ENCODE measurements around the gene DLG2. TPM values are rescaled to one million over a fixed set of nuclear protein-coding genes. Genes with fewer than 3 reads are reported as not detected.

Gene DLG2
- total and polyA plus RNA-seq, 2 of the 4 experiments (the other 2 are of a cell fraction) = 0.31 to 0.36 TPM

GRCh38 chr11:83881428-83881827 is 1745.7 kb downstream of the DLG2 start:
- in situ Hi-C loops (cut with MboI; ENCODE audit: low sequenced_read_pairs) (no loop called here), intact Hi-C loops (cut with micrococcal nuclease) (no loop called here), dilution Hi-C loops (cut with HindIII; ENCODE audit: low sequenced_read_pairs, unreplicated experiment) (no loop called here)
- H3K56ac ChIP-seq (ENCODE audit: extremely low read depth, insufficient read depth, low read length) = no peak overlapping the region
- H3K14ac ChIP-seq (replicated peaks; ENCODE audit: low read depth, low read length) = no peak overlapping the region
- H2AK5ac ChIP-seq (ENCODE audit: low read depth, low read length) = no peak overlapping the region
- WGBS, 2 experiments (ENCODE audit: extremely low coverage in 2 of 2, insufficient read length in 1 of 2) = no CpG with 5 or more reads among the region's 1 CpG
- H2AK9ac ChIP-seq (replicated peaks; ENCODE audit: low read depth, low read length, poor library complexity) = no peak overlapping the region
- H3K27me3 ChIP-seq (ENCODE audit: control insufficient read depth, insufficient read depth, low read length) = no peaks in the 10 kb centered on the region
- no peaks in the 10 kb centered on the region for H3K9me1 ChIP-seq (ENCODE audit: insufficient read depth, low read length)
- no peak overlapping the region for H4K5ac ChIP-seq (ENCODE audit: low read depth, low read length)
- no peak overlapping the region for H3K4ac ChIP-seq (ENCODE audit: low read depth, low read length)
- no peak overlapping the region for H3K4me3 ChIP-seq (ENCODE audit: insufficient read depth, low read depth, low read length)
- no peaks in the 10 kb centered on the region for H4K20me1 ChIP-seq (ENCODE audit: insufficient read depth, low read length)
- no peak overlapping the region for H2BK5ac ChIP-seq (ENCODE audit: low read depth, low read length, poor library complexity, severe bottlenecking)
- BruUV-seq (replicated peaks) = no TSS peak
- no peak overlapping the region for H3K18ac ChIP-seq (ENCODE audit: low read depth, low read length)
- no peak overlapping the region for H2BK120ac ChIP-seq (ENCODE audit: low read depth, low read length)
- H4K8ac ChIP-seq (ENCODE audit: low read depth in 2 of 2, low read length in 2 of 2) = no peak overlapping the region
- no peak overlapping the region for H4K91ac ChIP-seq (ENCODE audit: insufficient read depth, low read depth, low read length)
- H3K9me3 ChIP-seq (ENCODE audit: control insufficient read depth, insufficient read depth, low read length) = no peaks in the 10 kb centered on the region
- ChIA-PET POLR2A (ENCODE audit: unreplicated experiment) (interaction anchor here (0.5 kb wide), 1 partner anchor 1286 kb away, joined by 5 read pairs; no protein-coding TSS in a partner anchor), CTCF (interaction anchor here (0.5 kb wide), 1 partner anchor 383 kb away, joined by 3 read pairs; no protein-coding TSS in a partner anchor)
- no peaks in the 10 kb centered on the region for H3K79me1 ChIP-seq (ENCODE audit: low read depth in 1 of 2, low read length in 2 of 2)
- no peak overlapping the region for H3K9ac ChIP-seq (ENCODE audit: low read depth, low read length)
- H3K27ac ChIP-seq (ENCODE audit: insufficient read depth, low read length) = no peak overlapping the region
- H2BK20ac ChIP-seq (ENCODE audit: low read depth, low read length) = no peak overlapping the region
- no peak for TF ChIP-seq MXI1 (IDR thresholded peaks at IDR 0.05; ENCODE audit: borderline replicate concordance, low read depth, low read length)
- H3K4me1 ChIP-seq (ENCODE audit: control insufficient read depth, insufficient read depth, low read length) = no peaks in the 10 kb centered on the region
- no peak overlapping the region for H2BK15ac ChIP-seq (ENCODE audit: low read depth, low read length)
- ATAC-seq (ENCODE audit: low read depth) = no peak
- H3K4me2 ChIP-seq (ENCODE audit: low read depth, low read length) = no peak overlapping the region
- H3K36me3 ChIP-seq (ENCODE audit: control insufficient read depth, insufficient read depth, low read length) = no peaks in the 10 kb centered on the region
- H3K23ac ChIP-seq (ENCODE audit: low read depth, low read length) = no peak overlapping the region
- DNase-seq = no peak
- no peak overlapping the region for H2AFZ ChIP-seq (replicated peaks; ENCODE audit: low read length, poor library complexity)

All from IMR-90 (cell line).